HG02840 (cell line): Measurements from ENCODE around the gene KRTAP5-3.

Experiments
- ATAC-seq: cut with Tn5 transposase; IDR thresholded peaks from one replicate; pipeline ENCODE4 v1.9.1; 2021; ENCODE audit warnings: mild to moderate bottlenecking, moderate library complexity, moderate number of reproducible peaks; ENCODE audit not compliant: unreplicated experiment, low FRiP score

KRTAP5-3 gene

DNA sequence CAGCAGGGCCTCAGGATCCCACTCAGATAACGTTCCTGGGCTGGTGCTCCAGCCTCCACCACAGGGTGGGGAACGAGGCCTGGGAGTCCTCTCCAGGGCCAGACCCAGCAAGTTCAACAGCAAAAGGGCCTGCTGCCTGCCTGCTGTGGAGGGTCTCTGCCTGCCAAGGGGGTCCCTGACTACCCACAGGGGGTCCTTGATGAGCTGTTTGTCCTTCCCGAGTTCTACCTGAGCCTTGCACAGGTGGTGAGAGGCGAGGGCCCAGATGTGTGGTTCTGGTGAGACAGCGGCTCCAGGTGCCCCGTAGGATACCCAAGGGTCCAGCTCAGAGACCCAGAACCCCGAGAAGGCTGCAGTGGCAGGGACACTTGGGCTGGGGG lies 40.6 kb downstream of the KRTAP5-3 start:
- no peak for ATAC-seq

GRCh38 chr11:1567052-1567720 lies 41.1 kb downstream of the KRTAP5-3 start:
- no peak for ATAC-seq

DNA sequence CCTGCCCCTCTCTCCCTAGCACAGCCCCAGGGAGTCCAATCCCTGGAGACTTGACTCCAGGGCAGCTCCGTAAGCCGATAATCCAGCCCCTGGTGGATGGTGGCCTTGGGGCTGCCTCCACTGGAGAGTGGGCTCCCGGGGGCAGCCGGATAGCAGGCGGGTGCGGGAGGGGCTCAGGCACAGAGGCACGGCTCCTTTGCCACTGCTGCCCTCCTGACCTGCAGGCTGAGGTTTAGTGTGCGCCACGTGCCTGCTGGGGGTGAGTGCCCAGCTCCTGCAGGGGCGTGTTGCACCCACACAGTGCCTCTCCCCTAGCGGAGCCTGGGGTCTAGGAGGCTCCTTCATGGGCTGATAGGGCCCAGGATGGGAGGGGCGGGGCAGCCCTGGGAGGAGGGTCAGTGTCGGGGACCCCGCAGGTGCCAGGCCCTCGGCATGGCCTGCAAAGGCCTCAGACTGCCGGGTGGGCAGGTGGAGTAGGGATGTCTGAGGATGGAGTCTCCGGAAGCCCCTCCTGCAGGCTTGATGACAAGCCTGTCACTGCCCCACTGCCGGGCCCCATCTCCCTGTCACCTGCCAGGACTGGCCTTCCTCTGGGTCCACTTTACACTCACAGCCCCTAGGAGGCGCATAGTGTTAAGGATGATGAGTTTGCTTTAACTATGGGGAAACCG lies 41.7 kb downstream of the KRTAP5-3 start:
- ATAC-seq = no peak

- ATAC-seq = no peak
Observed at GRCh38 chr11:1565904-1566247, 42.4 kb downstream of the KRTAP5-3 start.

DNA sequence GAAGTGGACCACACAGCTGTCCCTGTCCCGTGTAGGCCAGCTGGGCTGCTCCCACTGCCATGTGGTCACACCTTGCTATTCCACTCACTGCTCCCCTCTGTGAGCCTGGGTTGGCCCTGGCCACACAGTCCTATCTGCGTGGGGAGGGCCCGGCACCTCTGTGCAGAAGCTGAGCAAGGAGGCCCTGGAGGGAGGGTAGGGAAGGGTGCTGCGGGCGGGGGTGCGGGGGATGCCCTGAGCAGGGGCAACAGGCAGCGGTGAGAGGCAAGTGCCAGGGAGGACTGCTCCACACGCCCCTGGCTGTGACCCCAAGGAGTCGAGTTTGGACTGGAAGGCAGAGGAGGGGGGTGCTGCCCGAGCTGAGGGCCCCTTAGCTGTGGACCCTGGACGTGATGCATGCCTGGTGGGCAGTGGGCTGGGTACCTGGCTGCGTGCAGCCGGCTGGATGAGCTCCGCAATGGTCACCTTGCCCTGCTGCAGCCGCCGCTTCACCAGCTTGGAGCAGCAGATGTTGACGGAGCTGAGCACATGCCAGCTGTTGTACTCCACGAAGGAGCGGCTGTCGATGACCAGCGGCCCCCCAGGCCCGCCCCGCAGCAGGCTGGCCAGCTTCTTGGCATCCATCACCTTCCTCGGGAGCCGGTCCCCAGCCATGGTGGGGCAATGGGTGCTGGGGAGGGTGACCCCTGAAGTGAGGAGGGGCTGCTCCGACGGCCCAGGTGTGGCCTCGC lies 42.9 kb downstream of the KRTAP5-3 start:
- no peak for ATAC-seq

- no peak for ATAC-seq
Observed at GRCh38 chr11:1564535-1565172, 43.6 kb downstream of the KRTAP5-3 start.

DNA sequence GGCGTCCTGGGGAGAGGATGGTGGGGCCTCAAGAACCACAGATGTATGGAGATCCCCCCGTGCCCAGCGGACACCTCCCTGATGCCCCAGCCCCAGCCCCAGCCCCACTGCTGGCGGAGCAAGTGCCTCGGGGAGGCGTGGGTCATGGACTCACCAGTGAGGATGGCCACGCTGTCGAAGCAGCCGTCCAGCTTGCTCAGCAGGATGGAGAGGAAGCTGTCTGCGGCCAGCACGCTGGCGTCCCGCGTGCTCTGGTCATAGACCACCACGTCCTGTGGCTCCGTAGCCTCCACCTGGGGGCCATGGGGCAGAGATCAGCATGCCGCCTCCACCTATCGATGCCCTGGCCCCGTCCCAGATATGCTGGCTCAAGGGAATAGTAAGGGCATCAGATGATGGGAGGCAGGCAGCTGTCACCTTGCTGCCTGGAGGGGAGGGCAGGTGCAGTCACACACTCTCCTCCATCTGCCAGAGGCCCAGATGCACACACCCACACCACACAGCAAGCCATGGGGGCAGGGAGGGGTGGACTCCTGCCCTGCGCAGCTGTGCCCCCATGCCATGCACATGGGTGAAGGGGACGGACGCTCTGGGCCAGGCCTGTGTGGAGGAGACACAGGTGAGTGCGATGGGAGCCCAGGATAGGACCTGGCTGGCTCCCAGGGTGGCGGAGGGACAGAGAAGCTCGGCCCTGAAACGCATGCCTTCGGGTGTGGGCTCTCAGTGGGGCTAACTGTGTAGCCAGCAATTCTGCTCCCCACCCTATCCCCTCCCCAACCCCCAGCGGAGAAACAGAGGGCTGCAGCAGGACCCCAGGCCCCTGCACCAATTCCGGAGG lies 44.3 kb downstream of the KRTAP5-3 start:
- ATAC-seq = no peak

- no peak for ATAC-seq
Observed at GRCh38 chr11:1563149-1563638, 45.1 kb downstream of the KRTAP5-3 start.

GRCh38 chr11:1562469-1563148 lies 45.7 kb downstream of the KRTAP5-3 start:
- ATAC-seq = no peak

- ATAC-seq = no peak
Observed at GRCh38 chr11:1561955-1562354, 46.3 kb downstream of the KRTAP5-3 start.

DNA sequence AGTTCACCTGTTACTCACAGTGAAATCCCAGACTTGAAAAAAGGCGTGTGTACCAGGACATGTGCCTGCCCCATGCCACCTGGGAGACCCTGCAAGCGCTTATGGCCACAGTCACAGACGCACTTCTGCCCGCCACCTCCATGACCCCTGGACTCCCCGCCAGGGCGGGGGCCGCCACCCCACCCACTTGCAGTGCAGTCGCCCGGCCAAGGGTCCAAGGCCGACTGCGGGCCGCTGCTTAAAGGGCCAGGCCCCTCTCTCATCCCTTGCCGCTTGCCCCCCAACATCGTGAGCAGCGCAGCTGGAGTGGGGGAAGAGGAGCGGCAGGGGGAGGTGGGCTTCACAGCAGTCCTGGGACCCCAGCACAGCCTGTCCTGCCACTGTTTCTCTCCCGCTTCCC lies 47.0 kb downstream of the KRTAP5-3 start:
- ATAC-seq = no peak

- no peak for ATAC-seq
Observed at GRCh38 chr11:1560649-1561251, 47.5 kb downstream of the KRTAP5-3 start.

GRCh38 chr11:1560002-1560648 lies 48.1 kb downstream of the KRTAP5-3 start:
- no peak for ATAC-seq

GRCh38 chr11:1559111-1559951 lies 48.9 kb downstream of the KRTAP5-3 start:
- ATAC-seq = no peak

GRCh38 chr11:1558775-1559110 lies 49.5 kb downstream of the KRTAP5-3 start:
- no peak for ATAC-seq

DNA sequence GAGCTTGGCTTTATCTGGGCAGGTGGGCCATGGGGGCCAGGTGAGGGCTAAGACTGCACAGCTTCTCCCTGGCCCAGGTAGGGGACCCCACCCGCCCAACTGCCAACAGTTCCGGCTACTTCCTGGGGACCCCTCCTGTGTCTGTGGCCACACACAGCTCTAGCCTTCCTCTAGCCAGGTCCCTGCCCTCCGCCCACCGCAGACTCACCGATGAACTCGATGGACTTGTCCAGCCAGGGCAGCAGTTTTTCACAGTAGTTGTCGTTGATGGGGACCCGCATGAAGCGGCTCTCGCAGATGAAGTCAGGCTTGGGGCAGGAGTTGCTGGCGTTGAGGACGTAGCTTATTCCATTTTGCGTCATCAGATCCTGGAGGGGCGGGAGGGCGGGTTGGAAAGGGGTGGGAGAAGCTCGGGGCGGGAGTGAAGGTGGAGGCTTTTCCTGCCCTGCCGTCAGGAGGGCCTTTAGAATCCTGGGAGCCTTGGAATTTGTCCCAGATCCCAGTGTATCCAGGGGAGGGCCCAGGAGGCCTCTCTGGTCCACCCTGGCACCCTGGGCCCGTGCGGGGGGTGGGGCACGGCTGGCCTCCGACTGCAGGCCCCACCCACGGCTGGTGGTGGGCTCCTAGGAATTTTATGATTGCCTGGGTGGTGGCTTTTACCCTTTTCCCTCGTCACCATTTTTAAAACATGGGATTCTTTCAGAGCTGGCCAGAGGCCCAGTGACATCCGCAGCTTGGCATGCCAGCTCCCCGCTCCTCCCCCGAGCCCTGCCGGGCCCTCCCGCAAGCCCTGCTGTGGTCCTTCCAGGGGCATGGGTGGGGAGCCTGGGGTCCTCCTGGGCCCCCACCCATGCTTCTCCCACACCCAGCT lies 50.1 kb downstream of the KRTAP5-3 start:
- ATAC-seq = no peak
